K562 (cell line): ENCODE results near the gene ABT1. TPM values are rescaled to one million over a fixed set of nuclear protein-coding genes. Genes with fewer than 3 reads are reported as not detected.

Experiments
- ARID1B ChIP-seq: fragments of 450-650 bp; IDR thresholded peaks from 2 replicates; pipeline ENCODE4 v1.6.1; 2016; ENCODE audit warnings: antibody characterized with exemption, mild to moderate bottlenecking, inconsistent platforms
- ATF1 ChIP-seq, 2 experiments: fragments of 450-650 bp in 1 of 2; IDR thresholded peaks; 2 replicates each; pipeline ENCODE4 v1.6.1; 2016; ENCODE audit warnings: missing compliant biosample characterization in 1 of 2, missing genetic modification characterization in 1 of 2
- DACH1 ChIP-seq: fragments of 450-650 bp; IDR thresholded peaks from 2 replicates; pipeline ENCODE4 v1.6.1; 2018; ENCODE audit not compliant: partially characterized antibody
- GTF2F1 ChIP-seq: IDR thresholded peaks from 2 replicates; pipeline ENCODE4 v1.6.1; 2011; ENCODE audit warnings: low read depth, low read length, improper control_type of control experiment
- HOXB6 ChIP-seq: fragments of 250-450 bp; sonication (Bioruptor Pico); IDR thresholded peaks from 2 replicates; pipeline ENCODE4 v1.5.1; 2022; ENCODE audit warnings: mild to moderate bottlenecking, borderline replicate concordance
- TSC22D4 ChIP-seq: fragments of 450-650 bp; IDR thresholded peaks from 2 replicates; pipeline ENCODE4 v1.6.1; 2016; ENCODE audit warnings: missing genetic modification characterization, missing biosample characterization, control low read depth
- ZFP36 ChIP-seq: fragments of 150-350 bp; IDR thresholded peaks from 2 replicates; pipeline ENCODE4 v1.6.1; 2018; ENCODE audit warnings: low read length, low read depth; ENCODE audit not compliant: partially characterized antibody
- polyA plus RNA-seq, 8 experiments: library from polyadenylated mRNA; depleted of rRNA in 4 of 8; stranded (reverse) in 5 of 8; unstranded in 3 of 8; fragments of >200 nt; fragmentation: Nextera tagmentation in 2 of 8; fragmentation: Illumina TruSeq in 1 of 8; extraction: Ambion mirVana in 2 of 8; extraction: Trizol in 1 of 8; gene quantifications; 2 replicates each; pipeline versions ENCODE4 v1.2.1 to v1.2.3, GENCODE V29; 2011 to 2014; ENCODE audit warnings: inconsistent platforms in 1 of 8, missing spikeins in 1 of 8
- total RNA-seq, 7 experiments: library from RNA; depleted of rRNA in 6 of 7; stranded (reverse); fragments of >200 nt in 6 of 7; fragmentation: Illumina TruSeq in 2 of 7; extraction: Trizol in 2 of 7; gene quantifications; 2 replicates each; pipeline versions ENCODE4 v1.2.1 to v1.2.3, GENCODE V29; 2011 to 2021; ENCODE audit warnings: low replicate concordance in 1 of 7
- TF ChIP-seq, protein P1 (sequence below): sonication (generic); formaldehyde crosslinking; IDR thresholded peaks from 2 replicates; pipeline ENCODE4 v1.8.1; 2023; ENCODE audit warnings: mild to moderate bottlenecking, missing genetic modification reagents
- TF ChIP-seq, protein P2 (sequence below), 2 experiments: fragments of 450-650 bp in 1 of 2; sonication (generic) in 1 of 2; formaldehyde crosslinking in 1 of 2; IDR thresholded peaks; 2 replicates each; pipeline versions ENCODE4 v1.7.1 to v1.9.0; 2016 to 2022; ENCODE audit warnings: inconsistent platforms in 1 of 2, mild to moderate bottlenecking in 1 of 2, missing genetic modification reagents in 1 of 2
- TF ChIP-seq, protein P3 (sequence below): sonication (generic); formaldehyde crosslinking; IDR thresholded peaks from 2 replicates; pipeline ENCODE4 v1.8.1; 2023; ENCODE audit warnings: missing genetic modification reagents, mild to moderate bottlenecking, borderline replicate concordance

The ABT1 gene
- total and polyA plus RNA-seq, 9 of the 15 experiments (the other 6 are each of a cell fraction or from before 2014, with no cell fraction given) = 8.8 to 52.7 (median 40.7) TPM

DNA sequence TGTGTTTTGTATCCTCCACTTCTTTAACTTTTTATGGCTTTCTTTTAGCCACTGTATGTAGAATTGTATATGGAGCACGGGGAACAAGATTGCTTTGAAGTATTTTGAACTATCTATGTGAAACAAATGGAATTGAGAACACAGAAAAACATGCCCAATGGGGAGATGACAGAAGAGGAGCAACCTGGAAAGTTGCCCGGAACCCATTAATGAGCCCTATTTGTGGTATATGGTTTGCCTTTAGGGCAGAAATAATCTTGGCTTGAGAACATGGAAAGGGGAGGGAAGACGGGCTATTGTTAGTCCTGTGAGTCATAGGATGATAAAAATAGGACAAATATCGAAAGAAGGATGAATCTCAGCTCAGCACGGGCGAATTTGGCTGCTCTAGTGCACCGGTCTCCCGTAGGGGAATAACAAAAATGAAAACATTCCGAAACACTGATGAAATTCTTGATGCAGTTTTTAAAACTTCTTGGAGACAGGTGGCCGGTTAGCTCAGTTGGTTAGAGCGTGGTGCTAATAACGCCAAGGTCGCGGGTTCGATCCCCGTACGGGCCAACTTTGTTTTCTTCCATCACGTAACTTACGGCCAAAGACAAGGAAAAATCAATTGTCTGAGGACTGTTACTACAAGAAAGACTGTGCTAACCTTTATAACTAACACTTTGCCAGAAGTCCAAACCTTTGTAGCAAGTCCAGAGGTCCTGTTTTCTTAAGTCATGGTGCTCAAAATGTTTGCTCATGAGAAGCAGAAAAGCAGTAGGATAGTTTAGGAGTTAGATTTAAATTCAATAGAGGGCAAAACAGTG is 42.9 kb upstream of the ABT1 start (continued):
- 0 out of 2 replicates have a peak, but pooled peaks have one; percentile 61 for TF ChIP-seq GTF2F1
- TF ChIP-seq, protein P1, sequence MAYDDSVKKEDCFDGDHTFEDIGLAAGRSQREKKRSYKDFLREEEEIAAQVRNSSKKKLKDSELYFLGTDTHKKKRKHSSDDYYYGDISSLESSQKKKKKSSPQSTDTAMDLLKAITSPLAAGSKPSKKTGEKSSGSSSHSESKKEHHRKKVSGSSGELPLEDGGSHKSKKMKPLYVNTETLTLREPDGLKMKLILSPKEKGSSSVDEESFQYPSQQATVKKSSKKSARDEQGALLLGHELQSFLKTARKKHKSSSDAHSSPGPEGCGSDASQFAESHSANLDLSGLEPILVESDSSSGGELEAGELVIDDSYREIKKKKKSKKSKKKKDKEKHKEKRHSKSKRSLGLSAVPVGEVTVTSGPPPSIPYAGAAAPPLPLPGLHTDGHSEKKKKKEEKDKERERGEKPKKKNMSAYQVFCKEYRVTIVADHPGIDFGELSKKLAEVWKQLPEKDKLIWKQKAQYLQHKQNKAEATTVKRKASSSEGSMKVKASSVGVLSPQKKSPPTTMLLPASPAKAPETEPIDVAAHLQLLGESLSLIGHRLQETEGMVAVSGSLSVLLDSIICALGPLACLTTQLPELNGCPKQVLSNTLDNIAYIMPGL = peak; percentile 95
- peak; percentile 1 for TF ChIP-seq ZFP36
- TF ChIP-seq HOXB6 = 0 out of 2 replicates have a peak, but pooled peaks have one; percentile 19
- peak; percentile 54 for TF ChIP-seq DACH1
- TF ChIP-seq ATF1 (CRISPR knock-in tag; IDR thresholded peaks at IDR 0.05) = no peak
- 0 out of 2 replicates have a peak, but pooled peaks have one; percentile 30 for TF ChIP-seq ATF1 (tag; IDR thresholded peaks at IDR 0.05)
- TF ChIP-seq TSC22D4 = no peak
- TF ChIP-seq, protein P2, sequence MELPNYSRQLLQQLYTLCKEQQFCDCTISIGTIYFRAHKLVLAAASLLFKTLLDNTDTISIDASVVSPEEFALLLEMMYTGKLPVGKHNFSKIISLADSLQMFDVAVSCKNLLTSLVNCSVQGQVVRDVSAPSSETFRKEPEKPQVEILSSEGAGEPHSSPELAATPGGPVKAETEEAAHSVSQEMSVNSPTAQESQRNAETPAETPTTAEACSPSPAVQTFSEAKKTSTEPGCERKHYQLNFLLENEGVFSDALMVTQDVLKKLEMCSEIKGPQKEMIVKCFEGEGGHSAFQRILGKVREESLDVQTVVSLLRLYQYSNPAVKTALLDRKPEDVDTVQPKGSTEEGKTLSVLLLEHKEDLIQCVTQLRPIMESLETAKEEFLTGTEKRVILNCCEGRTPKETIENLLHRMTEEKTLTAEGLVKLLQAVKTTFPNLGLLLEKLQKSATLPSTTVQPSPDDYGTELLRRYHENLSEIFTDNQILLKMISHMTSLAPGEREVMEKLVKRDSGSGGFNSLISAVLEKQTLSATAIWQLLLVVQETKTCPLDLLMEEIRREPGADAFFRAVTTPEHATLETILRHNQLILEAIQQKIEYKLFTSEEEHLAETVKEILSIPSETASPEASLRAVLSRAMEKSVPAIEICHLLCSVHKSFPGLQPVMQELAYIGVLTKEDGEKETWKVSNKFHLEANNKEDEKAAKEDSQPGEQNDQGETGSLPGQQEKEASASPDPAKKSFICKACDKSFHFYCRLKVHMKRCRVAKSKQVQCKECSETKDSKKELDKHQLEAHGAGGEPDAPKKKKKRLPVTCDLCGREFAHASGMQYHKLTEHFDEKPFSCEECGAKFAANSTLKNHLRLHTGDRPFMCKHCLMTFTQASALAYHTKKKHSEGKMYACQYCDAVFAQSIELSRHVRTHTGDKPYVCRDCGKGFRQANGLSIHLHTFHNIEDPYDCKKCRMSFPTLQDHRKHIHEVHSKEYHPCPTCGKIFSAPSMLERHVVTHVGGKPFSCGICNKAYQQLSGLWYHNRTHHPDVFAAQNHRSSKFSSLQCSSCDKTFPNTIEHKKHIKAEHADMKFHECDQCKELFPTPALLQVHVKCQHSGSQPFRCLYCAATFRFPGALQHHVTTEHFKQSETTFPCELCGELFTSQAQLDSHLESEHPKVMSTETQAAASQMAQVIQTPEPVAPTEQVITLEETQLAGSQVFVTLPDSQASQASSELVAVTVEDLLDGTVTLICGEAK (IDR thresholded peaks at IDR 0.05) = peak; percentile 78
- TF ChIP-seq, protein P2 (CRISPR knock-in tag; IDR thresholded peaks at IDR 0.05) = no peak
- TF ChIP-seq, protein P3, sequence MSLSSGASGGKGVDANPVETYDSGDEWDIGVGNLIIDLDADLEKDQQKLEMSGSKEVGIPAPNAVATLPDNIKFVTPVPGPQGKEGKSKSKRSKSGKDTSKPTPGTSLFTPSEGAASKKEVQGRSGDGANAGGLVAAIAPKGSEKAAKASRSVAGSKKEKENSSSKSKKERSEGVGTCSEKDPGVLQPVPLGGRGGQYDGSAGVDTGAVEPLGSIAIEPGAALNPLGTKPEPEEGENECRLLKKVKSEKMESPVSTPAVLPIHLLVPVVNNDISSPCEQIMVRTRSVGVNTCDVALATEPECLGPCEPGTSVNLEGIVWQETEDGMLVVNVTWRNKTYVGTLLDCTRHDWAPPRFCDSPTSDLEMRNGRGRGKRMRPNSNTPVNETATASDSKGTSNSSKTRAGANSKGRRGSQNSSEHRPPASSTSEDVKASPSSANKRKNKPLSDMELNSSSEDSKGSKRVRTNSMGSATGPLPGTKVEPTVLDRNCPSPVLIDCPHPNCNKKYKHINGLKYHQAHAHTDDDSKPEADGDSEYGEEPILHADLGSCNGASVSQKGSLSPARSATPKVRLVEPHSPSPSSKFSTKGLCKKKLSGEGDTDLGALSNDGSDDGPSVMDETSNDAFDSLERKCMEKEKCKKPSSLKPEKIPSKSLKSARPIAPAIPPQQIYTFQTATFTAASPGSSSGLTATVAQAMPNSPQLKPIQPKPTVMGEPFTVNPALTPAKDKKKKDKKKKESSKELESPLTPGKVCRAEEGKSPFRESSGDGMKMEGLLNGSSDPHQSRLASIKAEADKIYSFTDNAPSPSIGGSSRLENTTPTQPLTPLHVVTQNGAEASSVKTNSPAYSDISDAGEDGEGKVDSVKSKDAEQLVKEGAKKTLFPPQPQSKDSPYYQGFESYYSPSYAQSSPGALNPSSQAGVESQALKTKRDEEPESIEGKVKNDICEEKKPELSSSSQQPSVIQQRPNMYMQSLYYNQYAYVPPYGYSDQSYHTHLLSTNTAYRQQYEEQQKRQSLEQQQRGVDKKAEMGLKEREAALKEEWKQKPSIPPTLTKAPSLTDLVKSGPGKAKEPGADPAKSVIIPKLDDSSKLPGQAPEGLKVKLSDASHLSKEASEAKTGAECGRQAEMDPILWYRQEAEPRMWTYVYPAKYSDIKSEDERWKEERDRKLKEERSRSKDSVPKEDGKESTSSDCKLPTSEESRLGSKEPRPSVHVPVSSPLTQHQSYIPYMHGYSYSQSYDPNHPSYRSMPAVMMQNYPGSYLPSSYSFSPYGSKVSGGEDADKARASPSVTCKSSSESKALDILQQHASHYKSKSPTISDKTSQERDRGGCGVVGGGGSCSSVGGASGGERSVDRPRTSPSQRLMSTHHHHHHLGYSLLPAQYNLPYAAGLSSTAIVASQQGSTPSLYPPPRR (CRISPR knock-in tag) = no peak
- peak; percentile 24; the same call in 1 of the 2 replicates for TF ChIP-seq ARID1B
